ENCODE results near the gene KCNK4.

DNA sequence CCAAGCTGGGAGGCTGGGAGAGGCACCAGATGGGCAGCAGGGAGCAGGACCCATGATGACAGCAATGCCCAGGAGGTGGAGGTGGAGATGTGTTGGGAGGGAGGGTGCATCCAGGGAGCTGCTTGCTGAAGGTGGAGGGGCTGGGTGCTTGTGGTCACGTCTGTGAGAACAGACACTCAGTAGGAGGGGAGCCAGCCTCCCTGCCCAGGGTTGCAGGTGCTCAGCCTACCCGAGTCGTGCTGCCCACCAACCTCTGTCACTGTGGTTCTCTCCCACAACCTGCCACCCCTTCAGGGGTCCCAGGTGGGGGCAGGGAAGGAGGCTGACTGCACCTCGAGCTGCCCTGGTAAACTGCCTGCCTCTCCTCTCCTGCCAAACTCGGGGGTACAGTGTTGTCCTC, 32.3 kb downstream of the KCNK4 start:
- TF ChIP-seq POLR2AphosphoS5 (IDR thresholded peaks at IDR 0.05; ENCODE audit: borderline replicate concordance, low read depth, low read length) (no peak), EZH2 (IDR thresholded peaks at IDR 0.05) (no peak), FOXP2 (optimal IDR thresholded peaks at IDR 0.05; ENCODE audit: control extremely low read depth, extremely low read length, insufficient read depth) (no peak)

Data from SK-N-MC (cell line).